Smooth muscle cell (in vitro differentiated cells): ENCODE data around the gene ACKR1. TPM values are rescaled to one million over a fixed set of nuclear protein-coding genes. Genes with fewer than 3 reads are reported as not detected.

Experiments
- DNase-seq: peaks from one replicate; lab custom pipeline; 2025; ENCODE audit not compliant: unreplicated experiment; lab: John Stamatoyannopoulos, UW
- H2AFZ ChIP-seq: fragments of 200-600 bp; sonication (generic); 2 replicates; pipeline ENCODE4 v1.6.0; 2016; ENCODE audit warnings: antibody characterized with exemption, low read depth, mild to moderate bottlenecking
- H3F3A ChIP-seq: fragments of 200-600 bp; sonication (generic); 2 replicates; pipeline ENCODE4 v1.6.0; 2017; ENCODE audit warnings: antibody characterized with exemption, low read depth
- H3K27ac ChIP-seq: fragments of 200-600 bp; sonication (generic); 2 replicates; pipeline ENCODE4 v1.5.1; 2016; ENCODE audit warnings: low read depth, mild to moderate bottlenecking
- H3K27me3 ChIP-seq: fragments of 200-600 bp; sonication (generic); 2 replicates; pipeline ENCODE4 v1.6.1; 2016; ENCODE audit warnings: low read depth, mild to moderate bottlenecking
- H3K36me3 ChIP-seq: fragments of 200-600 bp; sonication (generic); 2 replicates; pipeline ENCODE4 v1.5.1; 2016; ENCODE audit warnings: low read depth
- H3K4me1 ChIP-seq: fragments of 200-600 bp; sonication (generic); 2 replicates; pipeline ENCODE4 v1.5.1; 2016; ENCODE audit warnings: low read depth
- H3K4me2 ChIP-seq: fragments of 200-600 bp; sonication (generic); 2 replicates; pipeline ENCODE4 v1.6.0; 2016; ENCODE audit warnings: mild to moderate bottlenecking
- H3K4me3 ChIP-seq: fragments of 200-600 bp; sonication (generic); 2 replicates; pipeline ENCODE4 v1.5.1; 2016; ENCODE audit warnings: mild to moderate bottlenecking
- H3K79me2 ChIP-seq: fragments of 200-600 bp; sonication (generic); 2 replicates; pipeline ENCODE4 v1.6.0; 2016; ENCODE audit warnings: low read depth, mild to moderate bottlenecking
- H3K9ac ChIP-seq: fragments of 200-600 bp; sonication (generic); 2 replicates; pipeline ENCODE4 v1.6.0; 2016; ENCODE audit warnings: low read depth
- H3K9me3 ChIP-seq: fragments of 200-600 bp; sonication (generic); replicated peaks from 2 replicates; pipeline ENCODE4 v1.5.1; 2016; ENCODE audit warnings: low read depth
- H4K20me1 ChIP-seq: fragments of 200-600 bp; sonication (generic); 2 replicates; pipeline ENCODE4 v1.6.0; 2016; ENCODE audit warnings: low read depth
- WGBS: methylation state at CpG from one replicate; pipeline ENCODE4 v1.1.7; 2016; ENCODE audit warnings: low lambda C conversion rate; 5-methylcytosine and 5-hydroxymethylcytosine counted together
- polyA plus RNA-seq: library from polyadenylated mRNA; unstranded; fragments of >200 nt; fragmentation: Nextera tagmentation; extraction: Ambion mirVana; gene quantifications from 2 replicates; pipeline ENCODE4 v1.2.1, GENCODE V29; 2016
- total RNA-seq: library from RNA; depleted of rRNA; stranded (reverse); fragments of >200 nt; gene quantifications from 2 replicates; pipeline ENCODE4 v1.2.3, GENCODE V29; 2014
- TF ChIP-seq, protein P1 (sequence below): fragments of 200-600 bp; sonication (generic); IDR thresholded peaks from 2 replicates; pipeline ENCODE4 v1.5.1; 2017; ENCODE audit warnings: borderline replicate concordance, mild to moderate bottlenecking, antibody characterized with exemption; ENCODE audit not compliant: insufficient read depth, poor library complexity, severe bottlenecking

ACKR1 gene
- total and polyA plus RNA-seq, 2 experiments from 2014 or later = 0.04 to 0.25 TPM

DNA sequence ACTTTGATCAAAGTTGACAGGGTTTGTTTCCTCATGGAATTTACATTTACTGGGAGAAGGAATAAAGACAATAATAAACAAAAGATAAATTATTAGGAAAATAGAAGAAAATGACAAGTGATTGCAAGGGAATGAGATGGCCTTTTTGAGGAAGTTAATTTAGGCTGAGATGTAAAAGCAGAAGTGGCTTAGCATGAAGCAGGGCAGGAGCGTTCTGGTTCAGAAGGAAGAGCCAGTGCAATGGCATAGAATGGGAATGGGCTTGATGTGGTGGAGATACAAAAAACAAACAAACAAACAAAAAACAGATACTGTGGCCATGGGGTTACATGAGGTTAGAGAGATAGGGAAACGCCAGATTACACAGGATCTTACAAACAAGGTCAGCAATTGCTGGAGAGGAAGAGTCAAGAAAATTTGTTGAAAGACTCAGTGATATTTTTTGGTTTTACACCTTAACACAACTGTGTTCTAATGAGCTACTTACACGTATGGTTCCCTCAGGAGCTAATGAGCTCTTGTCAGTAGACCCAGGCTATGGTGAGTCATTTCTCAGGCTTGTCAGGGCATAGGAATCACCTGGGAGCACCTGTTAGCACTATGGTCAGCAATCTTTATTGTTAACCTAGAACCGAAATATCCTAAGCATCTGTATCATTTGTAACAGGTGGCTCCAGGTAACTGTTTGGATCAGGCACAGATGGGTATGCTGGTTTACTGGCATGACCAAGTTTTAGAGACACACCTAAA lies 42.0 kb upstream of the ACKR1 start:
- Histone ChIP-seq H3K9me3 (no peaks in the 10 kb centered on the region), H4K20me1 (peaks cover 4% of the 10 kb centered on the region), H3K4me2 (no peak overlapping the region)

DNA sequence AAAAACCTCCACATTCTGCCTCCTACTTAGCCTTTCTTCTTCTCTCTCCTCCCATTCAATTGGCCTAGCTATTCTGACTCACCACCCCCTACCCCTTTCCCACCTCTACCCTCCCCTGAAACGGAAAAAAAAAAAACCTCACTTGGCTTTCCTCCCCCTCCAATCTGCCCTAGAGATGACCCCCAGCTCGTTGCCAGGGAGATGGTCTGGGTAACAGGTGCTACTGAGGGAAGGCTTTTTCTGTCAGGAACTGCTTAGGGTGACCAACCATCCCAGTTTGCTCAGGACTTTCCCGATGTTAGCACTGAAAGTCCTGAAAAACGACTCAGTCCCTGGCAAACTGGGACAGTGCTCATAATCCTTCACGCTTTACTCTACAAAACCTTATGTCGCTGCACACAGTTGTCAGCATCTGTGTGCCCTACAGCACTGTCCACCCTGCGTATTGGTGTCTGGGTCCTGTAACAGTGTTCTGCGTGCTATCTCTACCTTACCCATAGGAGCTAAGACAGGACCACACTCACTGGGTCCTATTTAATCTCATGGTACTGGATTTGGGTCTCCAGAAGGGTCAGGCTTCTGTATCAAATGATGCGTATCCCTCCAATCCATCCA lies 41.0 kb upstream of the ACKR1 start:
- no peak for DNase-seq

More for the DNA sequence above, 42.0 kb upstream of the ACKR1 start:
- no peaks in the 10 kb centered on the region for H3K36me3 ChIP-seq
- no peaks in the 10 kb centered on the region for H3K79me2 ChIP-seq
- TF ChIP-seq, protein P1, sequence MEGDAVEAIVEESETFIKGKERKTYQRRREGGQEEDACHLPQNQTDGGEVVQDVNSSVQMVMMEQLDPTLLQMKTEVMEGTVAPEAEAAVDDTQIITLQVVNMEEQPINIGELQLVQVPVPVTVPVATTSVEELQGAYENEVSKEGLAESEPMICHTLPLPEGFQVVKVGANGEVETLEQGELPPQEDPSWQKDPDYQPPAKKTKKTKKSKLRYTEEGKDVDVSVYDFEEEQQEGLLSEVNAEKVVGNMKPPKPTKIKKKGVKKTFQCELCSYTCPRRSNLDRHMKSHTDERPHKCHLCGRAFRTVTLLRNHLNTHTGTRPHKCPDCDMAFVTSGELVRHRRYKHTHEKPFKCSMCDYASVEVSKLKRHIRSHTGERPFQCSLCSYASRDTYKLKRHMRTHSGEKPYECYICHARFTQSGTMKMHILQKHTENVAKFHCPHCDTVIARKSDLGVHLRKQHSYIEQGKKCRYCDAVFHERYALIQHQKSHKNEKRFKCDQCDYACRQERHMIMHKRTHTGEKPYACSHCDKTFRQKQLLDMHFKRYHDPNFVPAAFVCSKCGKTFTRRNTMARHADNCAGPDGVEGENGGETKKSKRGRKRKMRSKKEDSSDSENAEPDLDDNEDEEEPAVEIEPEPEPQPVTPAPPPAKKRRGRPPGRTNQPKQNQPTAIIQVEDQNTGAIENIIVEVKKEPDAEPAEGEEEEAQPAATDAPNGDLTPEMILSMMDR = no peak
- H3K27ac ChIP-seq = no peak overlapping the region
- H2AFZ ChIP-seq = no peak overlapping the region
- H3K27me3 ChIP-seq = no peaks in the 10 kb centered on the region
- H3K9ac ChIP-seq = no peak overlapping the region
- no peak for DNase-seq
- no peaks in the 10 kb centered on the region for H3K4me1 ChIP-seq
- WGBS = 73% methylated on average over 4 of the region's 4 CpGs
- H3F3A ChIP-seq = no peaks in the 10 kb centered on the region
- no peak overlapping the region for H3K4me3 ChIP-seq

DNA sequence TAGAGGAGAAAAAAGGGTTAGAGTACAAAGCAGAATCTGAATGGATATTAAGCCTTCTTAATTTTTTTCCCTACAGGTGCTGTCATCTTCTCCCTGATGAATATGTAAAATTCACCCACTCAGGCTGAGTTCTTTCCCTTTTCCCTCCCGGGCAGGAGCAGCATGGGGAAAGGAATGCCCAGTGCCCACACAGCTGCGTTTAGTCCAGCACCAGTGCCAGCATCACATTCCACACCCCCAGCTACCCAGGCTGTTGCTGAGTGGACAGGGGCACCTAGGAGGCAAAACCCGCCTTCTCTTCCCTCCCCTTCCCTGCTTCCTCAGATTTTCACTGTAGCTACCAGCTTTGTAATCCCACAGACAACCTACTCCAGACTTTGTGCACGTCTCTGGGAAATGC lies 36.6 kb upstream of the ACKR1 start:
- Histone ChIP-seq H3K79me2 (no peaks in the 10 kb centered on the region), H4K20me1 (no peaks in the 10 kb centered on the region), H3K36me3 (no peaks in the 10 kb centered on the region), H3K4me3 (no peak overlapping the region), H3K27ac (no peak overlapping the region), H3K9ac (no peak overlapping the region), H3K4me1 (no peaks in the 10 kb centered on the region), H3K27me3 (peaks cover 52% of the 10 kb centered on the region), H3K9me3 (no peaks in the 10 kb centered on the region), H2AFZ (no peak overlapping the region), H3F3A (no peaks in the 10 kb centered on the region), H3K4me2 (no peak overlapping the region)
- DNase-seq = no peak
- WGBS = 67% methylated on average over 4 of the region's 4 CpGs
- TF ChIP-seq, protein P1 = no peak

More for the DNA sequence above, 41.0 kb upstream of the ACKR1 start:
- no peak overlapping the region for H2AFZ ChIP-seq
- H3K27ac ChIP-seq = no peak overlapping the region
- TF ChIP-seq, protein P1 = no peak
- peaks cover 9% of the 10 kb centered on the region for H3K27me3 ChIP-seq
- H3K36me3 ChIP-seq = no peaks in the 10 kb centered on the region
- no peaks in the 10 kb centered on the region for H3K79me2 ChIP-seq
- 78% methylated on average over 9 of the region's 9 CpGs for WGBS
- no peaks in the 10 kb centered on the region for H3K9me3 ChIP-seq
- no peak overlapping the region for H3K4me3 ChIP-seq
- no peaks in the 10 kb centered on the region for H3F3A ChIP-seq
- no peaks in the 10 kb centered on the region for H3K4me1 ChIP-seq
- H4K20me1 ChIP-seq = peaks cover 4% of the 10 kb centered on the region
- H3K9ac ChIP-seq = no peak overlapping the region
- H3K4me2 ChIP-seq = no peak overlapping the region
